GM21367 (cell line): Measurements from ENCODE around the gene ANKRD30B.
"Not testable (repeated sequence)": the region's sequence is repeated elsewhere in the genome, so short reads cannot be mapped to it uniquely, and the experiment has no call there.

Experiments used
- ATAC-seq: cut with Tn5 transposase; IDR thresholded peaks from one replicate; pipeline ENCODE4 v1.9.1; 2021; ENCODE audit not compliant: unreplicated experiment

The ANKRD30B gene

DNA sequence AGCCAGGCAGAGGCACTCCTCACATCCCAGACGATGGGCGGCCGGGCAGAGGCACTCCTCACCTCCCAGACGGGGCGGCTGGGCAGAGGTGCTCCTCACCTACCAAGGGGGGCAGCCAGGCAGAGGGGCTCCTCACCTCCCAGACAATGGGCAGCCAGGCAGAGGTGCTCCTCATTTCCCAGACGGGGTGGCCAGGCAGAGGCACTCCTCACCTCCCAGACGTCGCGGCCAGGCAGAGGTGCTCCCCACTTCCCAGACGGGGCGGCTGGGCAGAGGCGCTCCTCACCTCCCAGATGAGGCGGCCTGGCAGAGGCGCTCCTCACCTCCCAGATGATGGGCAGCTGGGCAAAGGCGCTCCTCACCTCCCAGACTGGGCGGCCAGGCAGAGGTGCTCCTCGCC lies 107.7 kb downstream of the ANKRD30B start:
- ATAC-seq: not testable (repeated sequence)

DNA sequence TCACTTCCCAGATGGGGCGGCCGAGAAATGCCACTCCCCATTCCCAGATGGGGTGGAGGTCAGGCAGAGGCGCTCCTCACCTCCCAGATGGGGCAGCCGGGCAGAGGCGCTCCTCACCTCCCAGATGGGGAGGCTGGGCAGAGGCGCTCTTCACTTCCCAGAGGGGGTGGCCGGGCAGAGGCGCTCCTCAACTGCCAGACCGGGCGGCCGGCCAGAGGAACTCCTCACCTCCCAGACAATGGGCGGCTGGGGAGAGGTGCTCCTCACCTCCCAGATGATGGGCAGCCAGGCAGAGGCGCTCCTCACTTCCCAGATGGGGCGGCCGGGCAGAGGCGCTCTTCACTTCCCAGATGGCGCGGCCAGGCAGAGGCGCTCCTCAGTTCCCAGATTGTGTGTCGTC lies 108.3 kb downstream of the ANKRD30B start:
- not testable (repeated sequence) for ATAC-seq

DNA sequence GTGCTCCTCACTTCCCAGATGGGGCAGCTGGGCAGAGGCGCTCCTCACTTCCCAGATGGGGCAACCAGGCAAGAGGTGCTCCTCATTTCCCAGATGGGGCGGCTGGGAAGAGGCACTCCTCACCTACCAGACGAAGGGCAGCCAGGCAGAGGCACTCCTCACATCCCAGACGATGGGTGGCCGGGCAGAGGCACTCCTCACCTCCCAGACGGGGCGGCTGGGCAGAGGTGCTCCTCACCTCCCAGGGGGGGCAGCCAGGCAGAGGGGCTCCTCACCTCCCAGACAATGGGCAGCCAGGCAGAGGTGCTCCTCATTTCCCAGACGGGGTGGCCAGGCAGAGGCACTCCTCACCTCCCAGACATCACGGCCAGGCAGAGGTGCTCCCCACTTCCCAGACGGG lies 110.5 kb downstream of the ANKRD30B start:
- ATAC-seq: not testable (repeated sequence)

DNA sequence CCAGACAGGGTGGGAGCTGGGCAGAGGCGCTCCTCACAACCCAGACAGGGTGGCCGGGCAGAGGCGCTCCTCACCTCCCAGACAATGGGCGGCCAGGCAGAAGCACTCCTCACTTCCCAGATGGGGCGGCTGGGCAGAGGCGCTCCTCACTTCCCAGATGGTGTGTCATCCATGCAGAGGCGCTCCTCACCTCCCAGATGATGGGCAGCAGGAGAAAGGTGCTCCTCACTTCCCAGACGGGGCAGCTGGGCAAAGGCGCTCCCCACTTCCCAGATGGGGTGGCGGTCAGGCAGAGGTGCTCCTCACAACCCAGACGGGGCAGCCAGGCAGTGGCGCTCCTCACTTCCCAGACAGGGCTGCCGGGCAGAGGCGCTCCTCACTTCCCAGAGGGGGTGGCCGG lies 112.0 kb downstream of the ANKRD30B start:
- ATAC-seq: not testable (repeated sequence)

DNA sequence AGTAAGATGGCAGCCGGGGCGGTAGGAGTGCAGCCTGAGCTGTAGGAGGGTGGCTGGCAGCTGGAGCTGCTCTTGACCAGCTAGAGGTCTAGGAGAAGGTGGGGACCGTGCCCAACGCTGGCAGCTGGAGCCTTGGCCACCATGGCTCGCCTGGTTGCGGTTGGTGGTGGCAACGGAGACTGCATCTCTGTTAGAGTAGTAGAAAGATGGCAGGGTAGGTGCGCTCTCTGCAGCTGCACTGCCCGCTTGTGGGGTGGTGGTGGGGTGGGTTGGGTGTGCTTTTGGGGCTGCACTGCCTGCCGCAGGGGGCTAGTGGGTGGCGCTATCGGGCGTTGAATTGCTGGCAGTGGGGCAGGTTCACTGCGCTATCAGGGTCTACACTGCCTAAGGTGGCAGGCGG lies 118.5 kb downstream of the ANKRD30B start:
- ATAC-seq: not testable (repeated sequence)

DNA sequence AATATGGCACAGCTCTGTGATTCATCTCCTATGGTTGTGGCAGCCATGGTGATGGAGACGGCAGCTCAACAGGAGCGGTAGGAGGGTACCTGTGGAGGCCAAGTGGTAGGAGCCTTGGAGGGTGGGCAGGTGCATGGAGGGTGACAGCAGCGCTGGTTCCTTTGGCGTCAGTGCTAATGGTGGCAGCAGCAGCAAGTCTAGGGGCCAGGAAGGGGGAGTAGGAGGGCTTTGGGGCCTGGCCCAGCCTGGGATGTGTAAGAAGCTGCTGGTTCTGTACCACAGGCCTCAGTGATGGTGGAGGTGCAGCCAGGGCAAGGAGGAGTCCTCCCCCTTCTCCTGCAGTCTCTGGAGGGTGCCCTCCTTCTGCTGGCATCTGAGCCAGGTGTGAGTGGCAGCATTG lies 120.0 kb downstream of the ANKRD30B start:
- not testable (repeated sequence) for ATAC-seq

DNA sequence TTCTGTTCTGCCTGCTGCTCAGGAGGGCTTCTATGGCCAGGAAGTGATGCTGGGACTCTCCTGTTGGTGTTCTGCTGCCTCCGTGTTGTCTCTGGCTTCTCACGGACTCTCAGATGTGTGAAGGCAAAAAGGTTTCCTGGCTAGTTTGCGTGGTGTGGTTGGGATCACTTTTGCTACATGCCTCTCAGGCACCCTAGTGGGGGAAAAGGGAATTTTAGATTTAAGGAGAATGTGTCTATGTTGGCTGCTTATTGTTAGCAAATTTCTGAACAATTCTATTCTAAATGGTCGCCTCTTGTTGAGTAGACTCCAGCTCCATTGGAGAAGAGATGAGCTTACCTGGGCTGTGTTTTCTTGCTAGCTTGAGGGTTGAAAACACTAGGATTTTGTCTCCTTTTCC lies 120.9 kb downstream of the ANKRD30B start:
- ATAC-seq: not testable (repeated sequence)

DNA sequence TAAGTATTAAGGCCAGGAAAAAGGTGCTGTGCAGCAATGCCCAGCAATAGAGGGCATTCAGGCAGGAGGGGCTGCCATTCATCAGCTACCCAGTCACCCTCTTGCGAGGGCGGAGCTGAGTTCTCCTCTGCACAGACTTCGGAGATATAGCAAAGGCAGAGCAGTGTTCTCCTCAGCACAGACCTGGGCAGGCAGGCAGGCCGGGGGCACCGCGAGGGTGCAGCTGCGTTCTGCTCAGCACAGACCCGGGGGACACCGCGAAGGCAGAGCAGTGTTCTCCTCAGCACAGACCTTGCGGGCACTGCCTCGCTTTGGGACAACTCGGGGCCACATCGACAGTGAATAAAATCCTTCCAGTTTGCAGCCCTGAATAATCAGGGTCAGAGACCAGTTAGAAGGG lies 130.9 kb downstream of the ANKRD30B start:
- ATAC-seq: not testable (repeated sequence)

DNA sequence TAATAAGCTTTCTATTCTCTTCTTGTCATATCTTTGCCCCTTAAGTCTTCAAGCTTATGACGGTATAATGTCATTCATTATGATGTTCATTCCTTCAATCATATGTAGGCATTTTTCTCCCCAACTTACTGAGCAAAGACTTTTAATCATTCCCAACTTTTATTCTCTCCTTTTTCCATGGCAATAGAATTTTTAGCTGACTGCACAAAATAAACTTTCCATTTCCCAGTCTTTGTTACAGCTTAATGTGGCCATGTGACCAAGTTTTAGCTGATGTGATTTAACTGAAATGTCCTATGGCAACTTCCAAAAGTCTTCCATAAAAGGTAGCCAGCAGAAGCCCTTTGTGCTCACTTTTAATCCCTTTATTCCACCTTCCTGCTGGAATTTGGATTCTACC lies 152.5 kb downstream of the ANKRD30B start:
- ATAC-seq: no peak
